GM19395 (cell line): ENCODE results near the gene TEX19.

Source experiments
- ATAC-seq: cut with Tn5 transposase; IDR thresholded peaks from one replicate; pipeline ENCODE4 v1.9.1; 2021; ENCODE audit warnings: mild to moderate bottlenecking, moderate library complexity; ENCODE audit not compliant: unreplicated experiment

TEX19 gene

GRCh38 chr17:82320956-82321927 lies 37.8 kb upstream of the TEX19 start:
- no peak for ATAC-seq

GRCh38 chr17:82321947-82322466 lies 37.0 kb upstream of the TEX19 start:
- ATAC-seq, result no peak

- ATAC-seq, result no peak
Observed at GRCh38 chr17:82322526-82323453, 36.3 kb upstream of the TEX19 start.

GRCh38 chr17:82323514-82324234 lies 35.4 kb upstream of the TEX19 start:
- ATAC-seq, result no peak

- no peak for ATAC-seq
Observed at GRCh38 chr17:82324566-82325285, 34.3 kb upstream of the TEX19 start.

- no peak for ATAC-seq
Observed at GRCh38 chr17:82325286-82326180, 33.5 kb upstream of the TEX19 start.

- ATAC-seq, result no peak
Observed at GRCh38 chr17:82327289-82327688, 31.8 kb upstream of the TEX19 start.

GRCh38 chr17:82327757-82328140 lies 31.3 kb upstream of the TEX19 start:
- no peak for ATAC-seq

GRCh38 chr17:82328141-82328993 lies 30.7 kb upstream of the TEX19 start:
- ATAC-seq, result no peak

- no peak for ATAC-seq
Observed at GRCh38 chr17:82328994-82329507, 30.0 kb upstream of the TEX19 start.

GRCh38 chr17:82329683-82330321 lies 29.2 kb upstream of the TEX19 start:
- ATAC-seq, result no peak

GRCh38 chr17:82330322-82331239 lies 28.5 kb upstream of the TEX19 start:
- ATAC-seq, result no peak

- no peak for ATAC-seq
Observed at GRCh38 chr17:82331345-82331939, 27.6 kb upstream of the TEX19 start.

GRCh38 chr17:82332669-82333278 lies 26.3 kb upstream of the TEX19 start:
- no peak for ATAC-seq
